Measurements from ENCODE around the gene RAP1GDS1.
"Not testable (repeated sequence)": the region's sequence is repeated elsewhere in the genome, so short reads cannot be mapped to it uniquely, and the experiment has no call there.

RAP1GDS1 gene

DNA sequence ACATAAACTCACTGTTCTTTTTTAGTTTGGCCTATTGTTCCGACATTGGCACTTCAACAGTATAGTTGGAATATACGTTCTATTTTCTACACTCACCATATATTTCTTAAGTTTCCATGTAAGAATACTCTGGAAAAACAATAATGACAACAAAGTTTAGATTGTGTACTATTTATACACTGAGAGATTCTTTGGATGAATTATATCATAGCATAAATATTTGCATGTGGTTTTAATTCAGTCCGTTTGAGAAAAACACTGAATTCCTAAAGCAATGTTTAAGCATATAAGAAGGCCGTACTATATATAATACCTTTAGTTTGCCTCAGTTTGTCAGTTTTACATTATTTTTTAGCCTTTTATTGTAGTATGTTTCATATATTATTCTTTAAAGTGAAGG lies 82.4 kb downstream of the RAP1GDS1 start:
- no peak for DNase-seq (ENCODE audit: low read depth, low spot score)
- H3K27ac ChIP-seq, result no peak overlapping the region

DNA sequence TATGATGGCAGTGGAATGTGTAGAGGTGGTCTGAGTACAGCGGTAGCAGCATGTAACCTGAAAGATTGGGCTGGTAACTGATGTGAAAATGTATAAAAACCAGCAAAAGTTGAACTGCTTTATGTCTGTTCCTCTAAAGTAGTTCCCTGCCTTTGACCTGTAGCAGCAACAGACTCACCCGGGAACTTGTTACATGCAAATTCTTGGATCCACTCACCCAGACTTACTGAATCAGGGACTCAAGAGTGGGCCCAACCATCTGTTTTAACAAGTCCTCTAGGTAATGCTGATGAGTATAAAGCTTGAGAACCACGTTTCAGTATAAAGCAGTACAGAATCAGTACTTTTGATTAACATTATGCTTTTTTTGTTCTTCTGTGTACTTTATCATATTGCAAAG lies 84.7 kb downstream of the RAP1GDS1 start:
- DNase-seq (ENCODE audit: low read depth, low spot score), result no peak
- no peak overlapping the region for H3K27ac ChIP-seq

DNA sequence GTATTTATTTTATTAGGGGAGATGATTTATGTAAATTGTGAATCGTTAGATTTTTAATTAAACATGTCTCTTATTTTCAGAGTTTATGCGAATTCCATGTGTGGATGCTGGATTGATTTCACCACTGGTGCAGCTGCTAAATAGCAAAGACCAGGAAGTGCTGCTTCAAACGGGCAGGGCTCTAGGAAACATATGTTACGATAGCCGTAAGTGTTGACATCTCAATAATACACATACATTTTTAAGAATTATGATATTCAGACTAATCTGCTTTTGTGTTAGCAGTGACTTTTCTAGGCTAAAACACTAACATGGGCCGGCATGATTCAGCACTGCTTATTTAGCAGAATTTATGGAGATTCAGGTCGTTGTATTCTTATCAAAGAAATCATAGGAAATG lies 91.2 kb downstream of the RAP1GDS1 start:
- H3K27ac ChIP-seq, result no peak overlapping the region
- DNase-seq (ENCODE audit: low read depth, low spot score), result no peak

DNA sequence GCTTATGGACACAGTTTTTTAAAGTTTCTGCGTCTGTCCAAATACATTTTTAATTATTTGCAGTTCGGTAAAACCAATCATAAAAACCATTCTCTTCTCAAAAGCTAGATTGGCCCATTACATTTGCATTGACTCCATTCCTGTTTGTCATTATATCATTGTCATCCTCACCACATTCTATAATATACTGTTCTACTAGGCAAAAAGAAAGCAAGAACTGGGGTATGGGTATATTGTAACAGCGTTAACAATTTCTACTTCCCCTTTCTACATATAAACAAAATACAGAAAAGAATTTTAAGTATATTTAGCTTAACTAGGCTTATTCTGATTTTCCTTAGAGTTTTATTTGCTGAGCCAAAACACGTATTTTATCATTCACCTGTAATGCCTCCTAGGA lies 91.8 kb downstream of the RAP1GDS1 start:
- no peak for DNase-seq (ENCODE audit: low read depth, low spot score)
- no peak overlapping the region for H3K27ac ChIP-seq

DNA sequence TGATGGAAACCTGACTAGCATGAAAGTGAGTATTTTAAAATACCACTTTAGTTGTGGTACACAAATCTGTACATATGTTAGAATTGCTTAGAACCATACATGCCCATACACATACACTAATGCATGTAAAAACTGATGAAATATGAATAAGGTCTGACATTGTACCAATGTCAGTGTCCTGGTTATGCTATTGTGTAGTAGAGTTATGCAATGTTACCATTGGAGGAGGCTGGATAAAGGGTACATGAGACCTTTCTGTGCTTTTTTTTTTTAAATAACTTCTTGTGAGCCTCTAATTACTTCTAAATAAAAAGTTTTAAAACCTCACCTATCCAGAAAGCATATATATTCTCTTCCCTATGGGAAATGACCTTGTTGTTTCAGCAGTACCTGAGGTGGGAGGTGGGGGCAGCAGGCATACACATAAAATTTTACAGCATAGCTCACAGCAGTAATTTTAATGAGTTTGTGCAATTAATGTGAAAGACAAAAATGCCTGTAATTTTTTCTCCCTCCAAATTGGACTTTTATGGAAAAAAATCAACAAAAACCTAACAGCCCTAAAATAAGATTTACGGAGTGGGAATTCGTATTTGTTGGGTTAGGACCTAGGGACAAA lies 97.6 kb downstream of the RAP1GDS1 start:
- no peak for DNase-seq (ENCODE audit: low read depth, low spot score)
- no peak overlapping the region for H3K27ac ChIP-seq

DNA sequence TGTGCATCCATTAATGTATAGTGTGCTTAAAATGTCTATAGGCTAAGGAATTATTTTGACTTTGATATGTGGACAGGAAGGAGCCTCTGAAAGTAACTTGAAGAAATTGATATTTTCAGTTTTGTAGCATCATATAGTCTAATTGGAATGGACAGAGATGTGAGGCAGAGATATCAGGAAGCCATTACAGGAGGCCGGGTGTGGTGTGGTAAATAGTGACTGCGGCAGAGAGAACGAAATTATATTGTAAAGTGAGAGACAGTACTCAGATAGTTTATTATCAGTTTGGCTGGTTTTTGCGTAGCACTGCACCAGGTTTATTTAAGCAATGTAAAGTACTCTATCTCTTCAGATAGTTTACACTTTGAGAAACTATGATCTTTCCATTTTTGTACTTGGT lies 98.5 kb downstream of the RAP1GDS1 start:
- no peak for DNase-seq (ENCODE audit: low read depth, low spot score)
- H3K27ac ChIP-seq, result no peak overlapping the region

DNA sequence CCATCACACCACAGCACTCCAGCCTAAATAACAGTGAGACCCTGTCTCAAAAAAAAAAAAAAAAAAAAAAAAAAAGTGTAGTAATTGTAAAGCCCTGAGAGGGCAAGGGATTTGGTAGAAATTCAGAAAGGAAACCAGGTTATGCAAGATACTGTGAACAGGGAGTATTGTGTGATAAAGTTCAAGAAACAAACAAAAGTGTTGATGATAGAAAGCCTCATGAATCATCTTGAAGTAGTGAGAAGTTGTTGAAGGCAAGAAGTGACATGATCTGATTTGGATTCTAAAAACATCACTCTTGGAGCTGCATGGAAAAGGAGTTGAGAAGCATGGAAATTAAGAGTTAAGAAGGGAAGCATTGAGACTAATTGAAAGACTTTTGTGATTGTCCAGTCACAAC lies 102.2 kb downstream of the RAP1GDS1 start:
- no peak overlapping the region for H3K27ac ChIP-seq
- no peak for DNase-seq (ENCODE audit: low read depth, low spot score)

DNA sequence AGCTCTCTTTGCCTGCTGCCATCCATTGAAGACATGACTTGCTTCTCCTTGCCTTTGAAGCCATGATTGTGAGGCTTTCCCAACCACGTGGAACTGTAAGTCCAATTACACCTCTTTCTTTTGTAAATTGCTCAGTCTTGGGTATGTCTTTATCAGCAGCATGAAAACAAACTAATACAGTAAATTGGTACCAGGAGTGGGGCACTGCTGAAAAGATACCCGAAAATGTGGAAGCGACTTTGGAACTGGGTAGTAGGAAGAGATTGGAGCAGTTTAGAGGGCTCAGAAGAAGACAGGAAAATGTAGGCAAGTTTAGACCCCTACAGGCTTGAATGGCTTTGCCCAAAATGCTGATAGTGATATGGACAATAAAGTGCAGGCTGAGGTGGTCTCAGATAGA lies 105.1 kb downstream of the RAP1GDS1 start:
- H3K27ac ChIP-seq; DNase-seq (ENCODE audit: low read depth, low spot score): not testable (repeated sequence)

DNA sequence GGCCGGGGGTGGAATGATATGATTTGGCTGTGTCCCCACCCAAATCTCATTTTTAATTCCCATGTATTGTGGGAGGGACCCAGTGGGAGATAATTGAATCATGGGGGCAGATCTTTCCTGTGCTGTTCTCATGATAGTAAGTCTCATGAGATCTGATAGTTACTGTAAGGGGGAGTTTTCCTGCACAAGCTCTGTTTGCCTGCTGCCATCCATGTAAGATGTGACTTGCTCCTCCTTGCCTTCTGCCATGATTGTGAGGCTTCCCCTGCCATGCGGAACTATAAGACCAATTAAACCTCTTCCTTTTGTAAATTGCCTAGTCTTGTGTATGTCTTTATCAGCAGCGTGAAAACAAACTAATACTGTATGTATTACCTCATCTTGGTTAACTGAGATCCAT lies 106.8 kb downstream of the RAP1GDS1 start:
- not testable (repeated sequence) for DNase-seq (ENCODE audit: low read depth, low spot score); H3K27ac ChIP-seq

DNA sequence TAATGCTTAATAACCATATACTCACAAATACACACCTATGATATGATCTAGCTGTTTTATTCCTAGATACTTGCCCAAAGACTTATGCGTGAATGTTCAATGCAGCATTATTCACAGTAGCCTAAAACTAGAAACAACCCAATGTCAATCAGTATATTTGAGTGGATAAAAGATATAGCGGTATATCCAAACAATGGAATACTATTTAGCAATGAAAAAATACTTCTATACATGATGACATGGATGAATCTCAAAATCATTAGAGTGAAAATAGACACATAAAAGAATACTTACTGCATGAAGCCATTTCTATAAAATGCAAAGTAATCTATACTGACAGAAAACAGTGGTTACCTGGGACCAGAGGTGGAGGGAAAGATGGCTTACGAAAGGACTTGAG lies 108.1 kb downstream of the RAP1GDS1 start:
- no peak for DNase-seq (ENCODE audit: low read depth, low spot score)
- H3K27ac ChIP-seq, result no peak overlapping the region

DNA sequence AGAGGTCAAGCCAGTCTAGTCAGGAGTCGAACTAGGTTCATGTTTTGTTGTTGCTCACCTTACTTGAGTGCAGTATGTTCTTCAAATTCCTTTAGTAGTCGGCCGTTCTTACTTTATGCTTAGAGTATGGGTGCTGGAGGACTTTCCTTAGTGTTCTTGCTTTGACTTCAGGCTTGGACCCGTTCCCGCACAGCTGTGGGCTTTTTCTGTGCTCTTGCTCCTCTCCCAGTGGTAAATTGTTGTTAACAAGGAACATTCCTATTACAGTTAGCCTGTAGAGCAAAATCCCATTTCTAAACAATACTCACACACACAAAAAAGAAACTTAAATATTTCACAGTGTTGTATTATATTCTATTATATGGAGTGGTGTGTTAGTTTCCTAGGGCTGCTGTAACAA lies 113.5 kb downstream of the RAP1GDS1 start:
- DNase-seq (ENCODE audit: low read depth, low spot score), result no peak
- H3K27ac ChIP-seq, result no peak overlapping the region

DNA sequence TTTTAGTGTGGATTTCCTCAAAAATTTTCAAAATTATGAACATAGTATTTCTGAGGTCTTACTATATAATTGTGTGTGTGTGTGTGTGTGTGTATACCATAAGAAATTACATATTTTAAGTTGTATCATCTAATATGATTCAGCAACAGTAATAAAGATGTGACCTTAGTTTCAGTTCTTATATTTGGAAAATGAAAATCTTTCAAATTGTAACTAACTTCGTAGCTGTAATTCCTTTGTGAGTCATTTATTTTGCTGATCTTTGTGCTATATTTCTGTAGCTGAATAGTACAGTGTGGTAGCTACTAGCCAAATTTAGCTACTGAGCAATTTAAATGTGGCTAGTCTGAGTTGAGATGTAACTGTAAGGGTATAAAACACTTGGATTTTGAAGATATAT lies 116.4 kb downstream of the RAP1GDS1 start:
- no peak for DNase-seq (ENCODE audit: low read depth, low spot score)
- H3K27ac ChIP-seq, result no peak overlapping the region

DNA sequence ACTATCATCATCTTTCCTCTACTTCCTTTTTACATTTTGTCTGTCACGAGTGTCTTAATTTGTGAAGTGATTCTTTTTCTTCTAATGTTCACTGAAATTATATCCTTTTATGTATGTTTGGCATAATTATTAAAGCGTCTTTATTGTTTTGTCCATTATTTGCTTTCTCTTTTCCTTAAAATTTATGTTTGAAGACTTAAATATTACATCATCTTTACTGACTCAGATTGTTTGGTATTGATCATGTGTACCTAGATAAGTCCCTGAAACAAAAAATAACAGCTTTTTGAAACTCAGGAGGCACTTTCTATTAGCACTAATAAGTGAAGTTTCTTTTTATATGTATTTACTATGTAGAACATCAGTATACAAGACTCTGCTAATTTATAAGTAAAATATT lies 120.1 kb downstream of the RAP1GDS1 start:
- H3K27ac ChIP-seq, result no peak overlapping the region
- DNase-seq (ENCODE audit: low read depth, low spot score), result no peak

DNA sequence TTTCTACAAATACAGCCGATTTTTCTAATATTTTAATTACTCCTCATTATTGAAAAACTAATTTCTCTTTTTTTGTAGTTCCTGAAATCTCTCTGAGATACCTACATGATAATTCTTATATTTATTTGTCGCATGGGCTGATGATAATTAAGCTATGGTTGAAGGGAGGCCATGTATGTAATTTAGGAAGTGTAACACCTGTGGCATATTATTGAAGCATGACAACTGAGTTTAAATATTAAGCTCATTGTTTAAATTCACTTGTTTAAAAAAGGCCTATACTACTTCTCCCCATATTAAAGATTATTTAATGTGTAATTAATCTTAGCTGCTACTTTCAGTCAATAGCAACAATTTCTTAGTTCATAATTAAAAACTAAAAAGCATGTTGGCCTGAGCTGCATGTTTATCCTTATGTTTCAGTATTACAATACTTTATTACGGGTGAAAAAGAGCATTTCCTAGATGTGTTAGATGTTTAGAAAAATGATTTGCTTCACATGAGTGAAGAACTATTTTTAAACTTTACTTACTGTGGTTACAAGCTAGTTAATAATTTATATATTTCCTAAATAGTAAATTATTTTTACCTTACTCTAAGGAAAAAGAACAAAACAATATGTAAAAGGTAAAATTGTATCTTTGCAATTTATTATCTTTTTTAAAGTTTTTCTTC lies 122.4 kb downstream of the RAP1GDS1 start:
- DNase-seq (ENCODE audit: low read depth, low spot score), result no peak
- no peak overlapping the region for H3K27ac ChIP-seq

DNA sequence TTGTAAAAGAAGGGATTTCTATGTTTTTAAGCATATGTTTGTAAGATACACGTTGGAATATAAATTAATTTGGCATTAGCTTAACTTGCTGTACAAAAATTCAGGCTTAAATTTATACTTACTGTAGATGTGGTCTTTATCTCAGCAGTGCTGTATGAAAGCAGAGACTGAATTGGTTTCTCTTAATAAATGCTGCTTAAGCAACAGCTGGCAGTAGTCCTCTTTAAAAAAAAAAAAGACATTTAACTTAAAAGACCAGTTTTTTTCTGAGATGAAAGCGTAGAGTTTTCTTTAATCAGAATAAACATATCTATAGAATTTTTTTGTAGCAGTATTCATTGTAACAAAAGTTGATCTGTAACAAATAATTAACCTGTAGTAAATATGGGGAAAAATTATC lies 124.6 kb downstream of the RAP1GDS1 start:
- no peak overlapping the region for H3K27ac ChIP-seq

DNA sequence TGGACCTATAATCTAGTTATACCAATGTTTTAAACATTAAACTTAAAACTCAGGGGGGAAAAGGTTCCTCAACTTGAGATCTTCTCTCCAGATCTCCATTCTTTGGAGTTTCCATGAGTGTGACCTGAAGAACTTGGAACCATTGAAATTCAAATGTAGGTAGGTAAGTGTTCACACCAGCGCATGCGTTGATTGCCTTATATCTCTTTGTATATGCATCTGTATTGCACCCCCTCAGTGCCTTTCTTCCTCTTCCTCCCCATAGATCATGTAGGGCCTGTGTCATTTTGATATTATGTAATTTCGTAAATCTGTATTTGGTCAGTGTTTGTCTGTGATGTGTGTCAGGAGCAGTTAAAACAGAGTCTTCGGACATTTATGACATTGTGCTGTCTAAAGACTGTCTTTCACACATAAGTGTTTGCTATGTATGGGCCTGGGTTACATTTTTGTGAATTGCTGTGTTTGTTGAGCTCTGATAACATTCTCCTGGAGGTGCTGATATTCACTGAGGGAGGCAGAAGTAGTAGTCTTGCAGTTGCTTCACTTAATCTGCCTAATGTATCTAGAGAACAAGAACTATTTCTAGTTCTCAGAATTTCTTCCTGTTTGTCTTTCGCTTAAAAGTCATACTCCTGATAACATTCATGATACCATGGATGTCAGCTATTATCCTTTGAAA lies 126.3 kb downstream of the RAP1GDS1 start:
- H3K27ac ChIP-seq, result no peak overlapping the region
- no peak for DNase-seq (ENCODE audit: low read depth, low spot score)

More for the DNA sequence above, 124.6 kb downstream of the RAP1GDS1 start:
- DNase-seq (ENCODE audit: low read depth, low spot score), result no peak

DNA sequence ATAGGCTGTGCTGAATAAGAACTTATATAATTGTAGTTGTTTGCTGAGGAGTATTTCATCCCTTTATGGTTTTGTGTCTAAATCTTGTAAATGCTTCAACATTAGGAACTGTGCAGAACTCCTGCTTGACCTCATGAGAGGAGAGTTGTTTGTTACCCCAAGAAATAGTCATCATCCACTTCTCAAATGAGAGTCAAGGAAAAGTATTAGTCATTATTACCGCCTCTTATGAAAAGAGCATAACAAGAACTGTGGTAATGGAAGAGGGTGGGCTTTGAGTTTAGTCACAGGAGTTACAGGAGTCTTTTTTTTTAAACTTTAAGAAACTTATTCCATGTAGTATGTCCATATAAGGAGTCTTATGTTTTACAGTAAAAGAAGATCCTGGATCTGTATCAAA lies 132.9 kb downstream of the RAP1GDS1 start:
- no peak for DNase-seq (ENCODE audit: low read depth, low spot score)

DNA sequence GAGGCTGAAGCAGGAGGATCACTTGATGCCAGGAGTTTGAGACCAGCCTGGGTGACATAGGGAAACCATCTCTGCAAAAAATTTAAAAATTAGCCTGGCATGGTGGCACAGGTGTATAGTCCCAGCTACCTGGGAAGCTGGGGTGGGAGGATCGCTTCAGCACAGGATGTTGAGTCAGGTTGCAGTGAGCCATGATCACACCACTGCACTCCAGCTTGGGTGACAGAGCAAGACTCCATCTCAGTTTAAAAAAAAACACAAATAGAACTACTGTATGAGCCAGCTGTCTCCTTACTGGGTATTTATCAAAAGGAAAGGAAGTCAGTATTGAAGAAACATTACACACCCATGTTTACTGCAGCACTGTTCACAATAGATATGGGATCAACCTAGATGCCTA lies 138.7 kb downstream of the RAP1GDS1 start:
- peak overlapping the region; percentile 47 for H3K27ac ChIP-seq
- DNase-seq (ENCODE audit: low read depth, low spot score), result no peak

More for the DNA sequence above, 132.9 kb downstream of the RAP1GDS1 start:
- no peak overlapping the region for H3K27ac ChIP-seq

DNA sequence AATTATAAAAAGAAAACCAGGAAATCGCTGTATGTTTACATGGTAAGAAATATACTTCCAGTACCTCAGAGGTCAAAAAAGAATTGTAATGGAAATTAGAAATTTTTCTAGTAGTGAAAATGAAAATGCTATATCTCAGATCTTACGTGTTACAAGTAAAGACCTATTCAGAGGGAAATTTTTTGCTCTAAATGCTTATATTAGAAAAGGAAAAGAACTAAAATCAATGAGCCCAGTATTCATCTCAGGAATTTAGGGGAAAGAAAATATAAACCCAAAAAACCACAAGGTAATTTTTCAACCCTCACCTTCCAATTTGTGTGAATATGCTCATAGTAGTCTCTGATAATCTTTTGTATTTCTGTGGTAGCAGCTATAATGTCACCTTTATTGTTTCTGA lies 145.6 kb downstream of the RAP1GDS1 start:
- H3K27ac ChIP-seq, result no peak overlapping the region

DNA sequence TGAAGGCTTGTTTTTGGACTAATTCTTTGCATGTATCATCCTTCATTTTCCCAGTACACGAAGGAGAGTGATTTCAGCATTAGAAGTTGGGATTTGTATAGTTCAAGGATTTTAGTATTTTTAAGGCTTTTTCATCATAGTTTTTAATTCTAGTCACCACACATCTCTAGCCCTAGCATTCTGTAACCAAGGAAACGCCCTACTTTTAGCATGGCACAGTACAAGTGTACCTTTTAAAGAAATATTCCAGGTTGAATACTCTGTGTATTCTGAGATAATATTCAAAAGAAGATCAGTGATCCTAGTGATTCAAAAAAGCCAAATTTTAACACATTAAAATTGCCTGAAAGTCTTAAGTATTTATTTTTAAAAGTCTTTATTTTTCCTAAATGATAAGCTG lies 150.5 kb downstream of the RAP1GDS1 start:
- no peak overlapping the region for H3K27ac ChIP-seq
- no peak for DNase-seq (ENCODE audit: low read depth, low spot score)

More for the DNA sequence above, 145.6 kb downstream of the RAP1GDS1 start:
- no peak for DNase-seq (ENCODE audit: low read depth, low spot score)

DNA sequence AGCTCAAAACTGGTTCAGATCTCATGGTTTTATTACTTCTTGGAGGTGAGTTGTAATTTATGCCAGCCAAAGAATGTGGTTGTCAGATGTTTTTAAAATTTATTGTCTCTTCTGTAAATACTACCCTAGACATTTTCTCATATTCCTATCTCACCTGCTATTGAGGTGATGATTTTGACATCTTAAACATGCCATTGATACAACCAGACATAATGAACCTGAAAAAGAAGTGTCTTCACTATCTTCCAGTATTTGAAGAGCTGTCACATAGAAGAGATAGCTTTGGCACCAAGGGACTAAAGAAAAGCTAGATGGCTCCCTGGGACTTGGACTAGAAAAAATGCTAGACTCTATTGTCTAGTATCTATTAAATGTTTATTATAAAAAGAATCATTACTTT lies 155.7 kb downstream of the RAP1GDS1 start:
- no peak overlapping the region for H3K27ac ChIP-seq
- DNase-seq (ENCODE audit: low read depth, low spot score), result no peak

DNA sequence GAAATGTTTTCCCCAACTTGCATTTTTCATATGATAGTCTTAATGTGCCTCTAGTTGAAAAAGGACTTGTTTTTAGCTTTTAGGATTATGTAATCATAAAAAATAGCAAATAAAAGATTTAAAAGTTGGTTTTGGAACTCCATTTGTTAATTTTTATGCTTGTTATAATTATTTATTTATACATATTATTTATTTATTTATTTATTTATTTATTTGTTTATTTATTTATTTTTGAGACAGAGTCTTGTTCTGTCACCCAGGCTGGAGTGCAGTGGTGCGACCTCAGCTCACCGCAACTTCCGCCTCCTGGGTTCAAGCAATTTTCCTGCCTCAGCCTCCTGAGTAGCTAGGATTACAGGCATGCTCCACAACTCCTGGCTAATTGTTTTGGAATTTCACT lies 159.0 kb downstream of the RAP1GDS1 start:
- DNase-seq (ENCODE audit: low read depth, low spot score); H3K27ac ChIP-seq: not testable (repeated sequence)

All from epithelial cell of prostate (primary cell).